Measurements from ENCODE around the gene MSANTD1. TPM values are rescaled to one million over a fixed set of nuclear protein-coding genes. Genes with fewer than 3 reads are reported as not detected.

MSANTD1 gene
- total RNA-seq, 2 experiments from 2014 or later, result 0.83 to 1.0 TPM

GRCh38 chr4:3245676-3246075 is 3.3 kb upstream of the MSANTD1 start:
- DNase-seq (no peak), ATAC-seq (no peak)
- Mint-ChIP-seq H3K4me3 (no peak overlapping the region), H3K4me1 (ENCODE audit: low read depth) (peaks cover 20% of the 10 kb centered on the region), H3K27me3 (ENCODE audit: low read depth) (no peaks in the 10 kb centered on the region), H3K27ac (no peak overlapping the region), H3K9me3 (ENCODE audit: insufficient read depth) (no peaks in the 10 kb centered on the region), H3K36me3 (ENCODE audit: low read depth) (peaks cover 6% of the 10 kb centered on the region)
- CTCF ChIA-PET, result interaction anchor here (0.7 to 4.5 kb wide), 4 partner anchors 12 to 55 kb away, joined by 3 to 24 read pairs (median 5); no protein-coding TSS in a partner anchor
- POLR2A ChIA-PET, result no interaction called here

- H3K4me1 Mint-ChIP-seq (ENCODE audit: low read depth), result peaks cover 20% of the 10 kb centered on the region
- DNase-seq (no peak), ATAC-seq (no peak)
- H3K9me3 Mint-ChIP-seq (ENCODE audit: insufficient read depth), result no peaks in the 10 kb centered on the region
- ChIA-PET CTCF (interaction anchor here (0.7 to 4.5 kb wide), 4 partner anchors 11 to 56 kb away, joined by 3 to 24 read pairs (median 5); no protein-coding TSS in a partner anchor), POLR2A (no interaction called here)
- H3K36me3 Mint-ChIP-seq (ENCODE audit: low read depth), result peaks cover 6% of the 10 kb centered on the region
- no peaks in the 10 kb centered on the region for H3K27me3 Mint-ChIP-seq (ENCODE audit: low read depth)
- no peak overlapping the region for H3K27ac Mint-ChIP-seq
- H3K4me3 Mint-ChIP-seq, result no peak overlapping the region
These were observed 2.2 kb upstream of the MSANTD1 start for GRCh38 chr4:3246458-3247398.

GRCh38 chr4:3247399-3248177 is 1.4 kb upstream of the MSANTD1 start:
- no peak overlapping the region for H3K27ac Mint-ChIP-seq
- no peak overlapping the region for H3K4me3 Mint-ChIP-seq
- H3K9me3 Mint-ChIP-seq (ENCODE audit: insufficient read depth), result no peaks in the 10 kb centered on the region
- POLR2A ChIA-PET, result no interaction called here
- no peak for DNase-seq
- peaks cover 14% of the 10 kb centered on the region for H3K4me1 Mint-ChIP-seq (ENCODE audit: low read depth)
- no peak for ATAC-seq
- peaks cover 2% of the 10 kb centered on the region for H3K36me3 Mint-ChIP-seq (ENCODE audit: low read depth)
- no peaks in the 10 kb centered on the region for H3K27me3 Mint-ChIP-seq (ENCODE audit: low read depth)
- CTCF ChIA-PET, result no interaction called here

- H3K36me3 Mint-ChIP-seq (ENCODE audit: low read depth), result peaks cover 1% of the 10 kb centered on the region
- H3K4me1 Mint-ChIP-seq (ENCODE audit: low read depth), result peaks cover 9% of the 10 kb centered on the region
- no peak overlapping the region for H3K4me3 Mint-ChIP-seq
- no peaks in the 10 kb centered on the region for H3K27me3 Mint-ChIP-seq (ENCODE audit: low read depth)
- H3K9me3 Mint-ChIP-seq (ENCODE audit: insufficient read depth), result no peaks in the 10 kb centered on the region
- no peak for DNase-seq
- no peak overlapping the region for H3K27ac Mint-ChIP-seq
- ChIA-PET CTCF (no interaction called here), POLR2A (no interaction called here)
- no peak for ATAC-seq
These were observed 830 bp upstream of the MSANTD1 start for GRCh38 chr4:3248178-3248480.

- Mint-ChIP-seq H3K9me3 (ENCODE audit: insufficient read depth) (no peaks in the 10 kb centered on the region), H3K4me3 (no peak overlapping the region), H3K4me1 (ENCODE audit: low read depth) (peaks cover 2% of the 10 kb centered on the region), H3K27ac (no peak overlapping the region), H3K36me3 (ENCODE audit: low read depth) (no peaks in the 10 kb centered on the region), H3K27me3 (ENCODE audit: low read depth) (no peaks in the 10 kb centered on the region)
- ChIA-PET CTCF (no interaction called here), POLR2A (no interaction called here)
- DNase-seq (no peak), ATAC-seq (no peak)
These were observed 915 bp downstream of the MSANTD1 start for GRCh38 chr4:3249711-3250437.

GRCh38 chr4:3250438-3250955 is 1.5 kb downstream of the MSANTD1 start:
- no peak for DNase-seq
- no peaks in the 10 kb centered on the region for H3K36me3 Mint-ChIP-seq (ENCODE audit: low read depth)
- peaks cover 2% of the 10 kb centered on the region for H3K4me1 Mint-ChIP-seq (ENCODE audit: low read depth)
- no peak for ATAC-seq
- H3K27ac Mint-ChIP-seq, result no peak overlapping the region
- H3K27me3 Mint-ChIP-seq (ENCODE audit: low read depth), result no peaks in the 10 kb centered on the region
- POLR2A ChIA-PET, result no interaction called here
- no peak overlapping the region for H3K4me3 Mint-ChIP-seq
- CTCF ChIA-PET, result no interaction called here
- H3K9me3 Mint-ChIP-seq (ENCODE audit: insufficient read depth), result no peaks in the 10 kb centered on the region

- H3K27me3 Mint-ChIP-seq (ENCODE audit: low read depth), result no peaks in the 10 kb centered on the region
- H3K4me3 Mint-ChIP-seq, result no peak overlapping the region
- peaks cover under 1% of the 10 kb centered on the region for H3K4me1 Mint-ChIP-seq (ENCODE audit: low read depth)
- ChIA-PET POLR2A (no interaction called here), CTCF (no interaction called here)
- DNase-seq, result no peak
- no peaks in the 10 kb centered on the region for H3K36me3 Mint-ChIP-seq (ENCODE audit: low read depth)
- no peak overlapping the region for H3K27ac Mint-ChIP-seq
- H3K9me3 Mint-ChIP-seq (ENCODE audit: insufficient read depth), result no peaks in the 10 kb centered on the region
- peak; percentile 13 for ATAC-seq
These were observed 2.2 kb downstream of the MSANTD1 start for GRCh38 chr4:3250956-3251690.

- DNase-seq, result no peak
- ChIA-PET CTCF (no interaction called here), POLR2A (no interaction called here)
- H3K27ac Mint-ChIP-seq, result peak overlapping the region; percentile 11
- no peak overlapping the region for H3K4me3 Mint-ChIP-seq
- no peaks in the 10 kb centered on the region for H3K36me3 Mint-ChIP-seq (ENCODE audit: low read depth)
- H3K27me3 Mint-ChIP-seq (ENCODE audit: low read depth), result no peaks in the 10 kb centered on the region
- ATAC-seq, result no peak
- no peaks in the 10 kb centered on the region for H3K9me3 Mint-ChIP-seq (ENCODE audit: insufficient read depth)
- H3K4me1 Mint-ChIP-seq (ENCODE audit: low read depth), result no peaks in the 10 kb centered on the region
These were observed 2.9 kb downstream of the MSANTD1 start for GRCh38 chr4:3251691-3252479.

- H3K4me3 Mint-ChIP-seq, result no peak overlapping the region
- no peaks in the 10 kb centered on the region for H3K36me3 Mint-ChIP-seq (ENCODE audit: low read depth)
- H3K27ac Mint-ChIP-seq, result no peak overlapping the region
- no peak for DNase-seq
- ATAC-seq, result no peak
- no peaks in the 10 kb centered on the region for H3K4me1 Mint-ChIP-seq (ENCODE audit: low read depth)
- H3K27me3 Mint-ChIP-seq (ENCODE audit: low read depth), result no peaks in the 10 kb centered on the region
- ChIA-PET CTCF (no interaction called here), POLR2A (no interaction called here)
- no peaks in the 10 kb centered on the region for H3K9me3 Mint-ChIP-seq (ENCODE audit: insufficient read depth)
These were observed 3.5 kb downstream of the MSANTD1 start for GRCh38 chr4:3252480-3252828.

GRCh38 chr4:3252831-3253641 is 4.1 kb downstream of the MSANTD1 start:
- Mint-ChIP-seq H3K27me3 (ENCODE audit: low read depth) (no peaks in the 10 kb centered on the region), H3K27ac (no peak overlapping the region), H3K4me1 (ENCODE audit: low read depth) (no peaks in the 10 kb centered on the region), H3K4me3 (no peak overlapping the region), H3K36me3 (ENCODE audit: low read depth) (no peaks in the 10 kb centered on the region), H3K9me3 (ENCODE audit: insufficient read depth) (no peaks in the 10 kb centered on the region)
- ChIA-PET CTCF (no interaction called here), POLR2A (interaction anchor here (0.7 kb wide), 1 partner anchor 1541 kb away, joined by 3 read pairs; no protein-coding TSS in a partner anchor)
- DNase-seq (no peak), ATAC-seq (no peak)
